Testis (tissue), 2 donors: ENCODE measurements around the gene PTPRN2.

Source experiments
- CTCF ChIP-seq, 3 experiments: fragments of 450-650 bp in 2 of 3; fragments of 200-600 bp in 1 of 3; sonication (generic) in 1 of 3; IDR thresholded peaks; one replicate each; pipeline ENCODE4 v1.5.1; 2016 to 2019; ENCODE audit warnings: antibody characterized with exemption in 3 of 3, mild to moderate bottlenecking in 2 of 3, moderate library complexity in 1 of 3
- POLR2A ChIP-seq: fragments of 450-650 bp; IDR thresholded peaks from one replicate; pipeline ENCODE4 v1.6.1; 2017; ENCODE audit warnings: antibody characterized with exemption, mild to moderate bottlenecking, moderate library complexity

- no peak for TF ChIP-seq POLR2A
- no peak for TF ChIP-seq CTCF (IDR thresholded peaks at IDR 0.05)
Measured at GRCh38 chr7:158391141-158391540, 196.5 kb downstream of the PTPRN2 start.
